ENCODE results near the gene ZNF827. TPM values are rescaled to one million over a fixed set of nuclear protein-coding genes. Genes with fewer than 3 reads are reported as not detected.
A peak's percentile ranks its signal among the peaks of the same experiment; 100 is the strongest.

The ZNF827 gene
- total RNA-seq, 1 donor from 2014 or later = 116 TPM

DNA sequence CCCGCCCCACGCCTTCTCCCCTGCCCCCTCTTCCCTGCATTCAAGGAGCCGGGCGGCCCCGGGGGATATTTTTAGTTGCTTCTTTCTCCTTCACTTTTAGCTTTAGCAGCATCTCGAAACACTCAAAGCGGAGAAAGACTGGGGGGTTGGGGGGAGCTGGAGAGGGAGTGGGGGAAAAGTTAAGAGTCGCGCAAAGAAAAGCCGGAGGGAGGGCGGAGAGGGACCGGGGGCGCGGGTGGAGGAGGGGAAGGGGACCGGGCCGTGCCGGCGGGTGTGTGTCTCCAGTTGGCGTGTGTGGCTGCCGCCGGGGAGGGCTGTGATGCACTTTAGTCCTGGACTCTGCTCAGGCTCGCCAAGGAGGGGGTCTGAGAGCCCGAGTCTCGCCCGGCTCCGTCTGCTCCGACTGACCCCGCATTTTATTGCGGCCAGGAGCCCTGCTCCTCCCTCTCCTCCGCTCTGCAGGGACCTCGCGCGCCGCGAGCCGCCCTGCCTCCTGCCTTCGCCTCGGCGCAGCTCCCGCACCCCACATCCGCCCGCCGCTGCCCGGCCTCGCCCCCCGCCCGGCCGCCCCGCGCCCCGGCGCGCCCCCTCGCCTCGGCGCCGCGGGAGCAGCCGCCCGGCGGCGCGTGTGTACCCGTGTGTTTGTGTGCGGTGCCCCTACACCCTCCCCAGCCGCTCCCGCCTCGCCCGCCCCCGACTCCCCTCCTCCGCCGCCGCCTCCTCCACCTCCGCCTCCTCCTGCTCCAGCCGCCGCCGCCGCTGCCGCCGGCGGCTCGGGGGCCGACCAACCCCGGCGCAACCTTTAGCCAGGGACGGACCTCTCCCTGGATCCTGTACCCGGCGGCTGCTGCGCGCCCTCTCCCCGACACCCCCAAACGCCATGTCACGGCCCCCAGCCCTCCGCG, 1.4 kb downstream of the ZNF827 start:
- no peaks in the 10 kb centered on the region for H3K27me3 Mint-ChIP-seq (ENCODE audit: low read depth)
- H3K36me3 Mint-ChIP-seq = no peaks in the 10 kb centered on the region
- TF ChIP-seq, protein P1, sequence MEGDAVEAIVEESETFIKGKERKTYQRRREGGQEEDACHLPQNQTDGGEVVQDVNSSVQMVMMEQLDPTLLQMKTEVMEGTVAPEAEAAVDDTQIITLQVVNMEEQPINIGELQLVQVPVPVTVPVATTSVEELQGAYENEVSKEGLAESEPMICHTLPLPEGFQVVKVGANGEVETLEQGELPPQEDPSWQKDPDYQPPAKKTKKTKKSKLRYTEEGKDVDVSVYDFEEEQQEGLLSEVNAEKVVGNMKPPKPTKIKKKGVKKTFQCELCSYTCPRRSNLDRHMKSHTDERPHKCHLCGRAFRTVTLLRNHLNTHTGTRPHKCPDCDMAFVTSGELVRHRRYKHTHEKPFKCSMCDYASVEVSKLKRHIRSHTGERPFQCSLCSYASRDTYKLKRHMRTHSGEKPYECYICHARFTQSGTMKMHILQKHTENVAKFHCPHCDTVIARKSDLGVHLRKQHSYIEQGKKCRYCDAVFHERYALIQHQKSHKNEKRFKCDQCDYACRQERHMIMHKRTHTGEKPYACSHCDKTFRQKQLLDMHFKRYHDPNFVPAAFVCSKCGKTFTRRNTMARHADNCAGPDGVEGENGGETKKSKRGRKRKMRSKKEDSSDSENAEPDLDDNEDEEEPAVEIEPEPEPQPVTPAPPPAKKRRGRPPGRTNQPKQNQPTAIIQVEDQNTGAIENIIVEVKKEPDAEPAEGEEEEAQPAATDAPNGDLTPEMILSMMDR (IDR thresholded peaks at IDR 0.05; ENCODE audit: unreplicated experiment) = no peak
- H3K4me1 Mint-ChIP-seq = peaks cover 53% of the 10 kb centered on the region
- DNase-seq (ENCODE audit: low spot score in 2 of 2, unreplicated experiment in 2 of 2) = peak; percentile 62 to 76
- H3K4me3 Mint-ChIP-seq = peak overlapping the region; percentile 98
- no peaks in the 10 kb centered on the region for H3K9me3 Mint-ChIP-seq
- H3K27ac Mint-ChIP-seq = peak overlapping the region; percentile 99

GRCh38 chr4:145936142-145936996, 2.3 kb downstream of the ZNF827 start:
- H3K36me3 Mint-ChIP-seq = no peaks in the 10 kb centered on the region
- peak overlapping the region; percentile 99 for H3K27ac Mint-ChIP-seq
- H3K4me1 Mint-ChIP-seq = peaks cover 58% of the 10 kb centered on the region
- H3K4me3 Mint-ChIP-seq = peak overlapping the region; percentile 93
- TF ChIP-seq, protein P1 (IDR thresholded peaks at IDR 0.05; ENCODE audit: unreplicated experiment) = no peak
- DNase-seq (ENCODE audit: low spot score in 2 of 2, unreplicated experiment in 2 of 2) = peak; percentile 67 to 80
- H3K27me3 Mint-ChIP-seq (ENCODE audit: low read depth) = no peaks in the 10 kb centered on the region
- no peaks in the 10 kb centered on the region for H3K9me3 Mint-ChIP-seq

GRCh38 chr4:145935253-145936141, 3.1 kb downstream of the ZNF827 start:
- peak overlapping the region; percentile 99 for H3K27ac Mint-ChIP-seq
- DNase-seq (ENCODE audit: low spot score in 2 of 2, unreplicated experiment in 2 of 2) = peak in 1 of 2 experiments; percentile 37
- peaks cover 64% of the 10 kb centered on the region for H3K4me1 Mint-ChIP-seq
- no peaks in the 10 kb centered on the region for H3K27me3 Mint-ChIP-seq (ENCODE audit: low read depth)
- H3K9me3 Mint-ChIP-seq = no peaks in the 10 kb centered on the region
- H3K36me3 Mint-ChIP-seq = no peaks in the 10 kb centered on the region
- peak overlapping the region; percentile 93 for H3K4me3 Mint-ChIP-seq
- TF ChIP-seq, protein P1 (IDR thresholded peaks at IDR 0.05; ENCODE audit: unreplicated experiment) = no peak

DNA sequence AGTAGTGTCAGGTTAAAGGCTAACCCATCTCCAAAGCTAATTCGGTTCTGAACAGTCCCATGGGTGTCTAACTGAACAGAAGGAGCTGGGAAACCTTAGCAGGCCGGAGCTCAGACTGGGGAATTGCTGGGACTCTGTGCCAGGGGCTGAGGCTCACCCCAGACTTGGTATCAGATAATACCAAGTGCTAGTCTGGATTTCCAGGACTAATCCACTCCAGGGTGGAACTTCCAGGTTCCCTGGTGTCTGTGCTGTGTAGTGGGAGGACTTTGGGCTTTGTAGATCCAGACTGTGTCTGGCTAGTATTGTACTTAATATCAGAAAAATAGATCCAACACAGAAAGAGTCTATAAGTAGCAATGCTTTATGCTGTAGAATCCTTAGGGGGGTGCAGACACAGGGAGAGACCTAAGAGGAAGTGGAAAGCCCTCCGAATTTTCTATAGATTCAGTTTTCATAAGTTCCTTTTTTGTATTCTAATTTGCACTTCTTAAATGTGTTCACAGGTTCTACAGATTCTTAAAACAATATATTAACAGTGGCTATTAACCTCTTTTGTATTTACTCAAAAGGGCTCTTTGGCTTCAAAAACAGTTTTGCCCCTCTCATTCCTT, 4.1 kb downstream of the ZNF827 start:
- Mint-ChIP-seq H3K27me3 (ENCODE audit: low read depth) (no peaks in the 10 kb centered on the region), H3K4me1 (peaks cover 63% of the 10 kb centered on the region), H3K27ac (peak overlapping the region; percentile 99), H3K36me3 (no peaks in the 10 kb centered on the region), H3K4me3 (peak overlapping the region; percentile 93), H3K9me3 (no peaks in the 10 kb centered on the region)
- DNase-seq (ENCODE audit: low spot score in 2 of 2, unreplicated experiment in 2 of 2) = no peak
- TF ChIP-seq, protein P1 (IDR thresholded peaks at IDR 0.05; ENCODE audit: unreplicated experiment) = no peak

Measured in mesothelial cell of epicardium (in vitro differentiated cells).